Motor neuron (in vitro differentiated cells): ENCODE data around the gene SEC31A. TPM values are rescaled to one million over a fixed set of nuclear protein-coding genes. Genes with fewer than 3 reads are reported as not detected.
"Not testable (repeated sequence)": the region's sequence is repeated elsewhere in the genome, so short reads cannot be mapped to it uniquely, and the experiment has no call there.

Experiments used
- ATAC-seq, 8 experiments: fragments of 200-7000 bp; cut with Tn5 transposase; replicated peaks in 6 of 8; 2 replicates each; pipeline ENCODE4 v1.8.0; 2021; ENCODE audit warnings: mild to moderate bottlenecking in 8 of 8, moderate library complexity in 8 of 8
- H3K27ac ChIP-seq, 2 donors: fragments of 250-450 bp; sonication (Bioruptor Pico); 2 replicates each; pipeline ENCODE4 v1.9.0; 2021; ENCODE audit warnings: antibody characterized with exemption in 2 of 2, mild to moderate bottlenecking in 2 of 2, moderate library complexity in 1 of 2
- H3K4me1 ChIP-seq, 2 donors: fragments of 250-450 bp; sonication (Bioruptor Pico); replicated peaks in 1 of 2; 2 replicates each; pipeline ENCODE4 v1.6.1; 2021; ENCODE audit warnings: antibody characterized with exemption in 2 of 2, mild to moderate bottlenecking in 2 of 2, moderate library complexity in 1 of 2
- H3K4me3 ChIP-seq, 5 donors: fragments of 250-450 bp; sonication (Bioruptor Pico); 2 replicates each; pipeline ENCODE4 v1.9.0; 2021; ENCODE audit warnings: antibody characterized with exemption in 5 of 5, mild to moderate bottlenecking in 5 of 5, moderate library complexity in 4 of 5
- WGBS, 10 experiments: fragments of 450-650 bp; shearing (Covaris generic); methylation state at CpG; one replicate each; pipeline ENCODE4 v1.0.0; 2022; 5-methylcytosine and 5-hydroxymethylcytosine counted together
- in situ Hi-C, 9 experiments: fragments of 400-800 bp; cut with MboI; loops; one replicate each; pipeline ENCODE4 v1.15.0; 2021; ENCODE audit warnings: low sequenced_read_pairs in 9 of 9, low pct_unique_long_range_greater_than_20kb in 2 of 9; ENCODE audit not compliant: unreplicated experiment in 9 of 9
- total RNA-seq, 8 experiments: library from RNA; unstranded; fragments of 300-600 nt; gene quantifications; 2 replicates each; pipeline versions ENCODE4 v1.2.3 to v1.2.4, GENCODE V29; 2022

SEC31A gene, protein sequence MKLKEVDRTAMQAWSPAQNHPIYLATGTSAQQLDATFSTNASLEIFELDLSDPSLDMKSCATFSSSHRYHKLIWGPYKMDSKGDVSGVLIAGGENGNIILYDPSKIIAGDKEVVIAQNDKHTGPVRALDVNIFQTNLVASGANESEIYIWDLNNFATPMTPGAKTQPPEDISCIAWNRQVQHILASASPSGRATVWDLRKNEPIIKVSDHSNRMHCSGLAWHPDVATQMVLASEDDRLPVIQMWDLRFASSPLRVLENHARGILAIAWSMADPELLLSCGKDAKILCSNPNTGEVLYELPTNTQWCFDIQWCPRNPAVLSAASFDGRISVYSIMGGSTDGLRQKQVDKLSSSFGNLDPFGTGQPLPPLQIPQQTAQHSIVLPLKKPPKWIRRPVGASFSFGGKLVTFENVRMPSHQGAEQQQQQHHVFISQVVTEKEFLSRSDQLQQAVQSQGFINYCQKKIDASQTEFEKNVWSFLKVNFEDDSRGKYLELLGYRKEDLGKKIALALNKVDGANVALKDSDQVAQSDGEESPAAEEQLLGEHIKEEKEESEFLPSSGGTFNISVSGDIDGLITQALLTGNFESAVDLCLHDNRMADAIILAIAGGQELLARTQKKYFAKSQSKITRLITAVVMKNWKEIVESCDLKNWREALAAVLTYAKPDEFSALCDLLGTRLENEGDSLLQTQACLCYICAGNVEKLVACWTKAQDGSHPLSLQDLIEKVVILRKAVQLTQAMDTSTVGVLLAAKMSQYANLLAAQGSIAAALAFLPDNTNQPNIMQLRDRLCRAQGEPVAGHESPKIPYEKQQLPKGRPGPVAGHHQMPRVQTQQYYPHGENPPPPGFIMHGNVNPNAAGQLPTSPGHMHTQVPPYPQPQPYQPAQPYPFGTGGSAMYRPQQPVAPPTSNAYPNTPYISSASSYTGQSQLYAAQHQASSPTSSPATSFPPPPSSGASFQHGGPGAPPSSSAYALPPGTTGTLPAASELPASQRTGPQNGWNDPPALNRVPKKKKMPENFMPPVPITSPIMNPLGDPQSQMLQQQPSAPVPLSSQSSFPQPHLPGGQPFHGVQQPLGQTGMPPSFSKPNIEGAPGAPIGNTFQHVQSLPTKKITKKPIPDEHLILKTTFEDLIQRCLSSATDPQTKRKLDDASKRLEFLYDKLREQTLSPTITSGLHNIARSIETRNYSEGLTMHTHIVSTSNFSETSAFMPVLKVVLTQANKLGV
- total RNA-seq = 100 to 1,000 TPM; 119 to 474 (median 230) TPM

DNA sequence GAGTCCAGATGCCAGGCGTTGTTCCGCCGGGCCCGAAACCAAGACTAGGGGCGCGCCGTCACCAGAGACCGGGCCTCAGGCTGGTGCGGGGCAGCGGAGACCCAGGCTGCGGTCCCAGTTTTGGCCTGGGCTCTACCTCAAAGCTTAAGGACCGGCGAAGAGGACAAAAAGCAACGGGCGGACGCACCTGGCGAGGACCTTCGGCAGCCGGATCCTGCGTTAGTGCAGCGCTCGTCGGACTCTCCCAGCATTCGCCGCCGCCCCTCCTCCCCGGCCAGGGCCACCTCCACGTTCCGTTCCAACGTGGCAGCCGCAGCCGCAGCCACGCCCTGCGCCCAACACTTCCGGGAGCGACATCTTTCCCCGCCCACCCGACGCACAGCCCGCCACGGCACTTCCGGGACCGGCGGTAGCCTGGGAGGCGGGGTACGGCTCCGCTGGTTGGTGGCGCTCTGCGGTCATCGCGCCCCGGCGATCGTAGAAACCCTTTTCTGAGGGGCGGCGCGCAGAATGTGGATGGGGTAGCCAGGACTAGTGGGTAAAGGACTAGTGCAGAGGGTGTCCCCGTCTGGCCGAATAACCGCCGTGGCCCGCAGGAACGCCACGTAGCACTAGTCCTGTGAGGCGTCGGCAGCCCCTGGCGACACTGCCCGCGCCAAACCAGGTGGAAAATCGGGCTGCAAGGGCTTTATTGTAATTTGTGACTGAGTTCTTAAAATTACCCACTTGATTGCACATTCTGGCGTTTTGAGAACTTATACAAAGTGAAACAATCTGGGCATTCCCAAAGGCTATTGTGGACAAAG lies at the start of gene SEC31A:
Gene SEC31A (minus strand): TSS at position 253 of the 806 bp plus-strand sequence. CDS start 9,217 bp downstream, outside the sequence.
- WGBS, 10 experiments = 0 to 14% (median 1%) methylated on average over 1 to 10 of the region's 71 CpGs; no CpG with 5 or more reads in 2 of the 10 experiments
- peak within 1 kb of the TSS; percentile 98 to 100 for H3K27ac ChIP-seq
- peak within 1 kb of the TSS; percentile 63 to 89 (median 83) for H3K4me3 ChIP-seq
- in situ Hi-C loops = loop anchor here in 1 of 9 experiments (25.0 kb wide), 1 partner anchor 371 kb away; no protein-coding TSS in a partner anchor
- ATAC-seq = peak; percentile 81 to 95 (median 93)
- H3K4me1 ChIP-seq = peaks cover 1 to 6% of the 10 kb centered on the region in 2 donors

- ATAC-seq = no peak
- WGBS, 10 experiments = 80 to 100% (median 90%) methylated on average over 1 of the region's 2 CpGs; no CpG with 5 or more reads in 6 of the 10 experiments
- no peak overlapping the region for H3K4me3 ChIP-seq
- H3K4me1 ChIP-seq = no peaks in the 10 kb centered on the region
- H3K27ac ChIP-seq = no peak overlapping the region
- in situ Hi-C loops = no loop called here
Measured at GRCh38 chr4:82939414-82939813, 48.5 kb upstream of the SEC31A start.

DNA sequence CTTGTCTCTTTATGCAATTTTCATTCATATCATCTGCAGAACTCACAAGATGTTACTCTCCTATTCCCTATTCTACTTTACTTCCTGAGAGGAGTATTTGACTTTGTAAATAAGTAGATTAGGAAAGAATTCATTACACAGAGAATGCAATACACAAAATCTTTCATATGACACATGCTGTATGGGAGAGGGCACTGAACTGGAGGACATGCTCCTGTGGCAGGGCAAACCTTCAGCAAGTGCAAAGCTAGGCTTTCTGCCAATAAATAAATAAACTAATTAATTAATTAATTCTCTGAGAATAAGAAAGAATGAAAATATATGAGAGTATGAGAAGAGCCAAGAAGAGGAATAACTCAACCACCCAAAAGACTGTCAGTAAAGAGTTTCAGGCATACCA lies 43.5 kb upstream of the SEC31A start:
- ATAC-seq = no peak
- in situ Hi-C loops = no loop called here
- Histone ChIP-seq H3K4me1 (no peaks in the 10 kb centered on the region), H3K27ac (no peak overlapping the region), H3K4me3 (no peak overlapping the region)

DNA sequence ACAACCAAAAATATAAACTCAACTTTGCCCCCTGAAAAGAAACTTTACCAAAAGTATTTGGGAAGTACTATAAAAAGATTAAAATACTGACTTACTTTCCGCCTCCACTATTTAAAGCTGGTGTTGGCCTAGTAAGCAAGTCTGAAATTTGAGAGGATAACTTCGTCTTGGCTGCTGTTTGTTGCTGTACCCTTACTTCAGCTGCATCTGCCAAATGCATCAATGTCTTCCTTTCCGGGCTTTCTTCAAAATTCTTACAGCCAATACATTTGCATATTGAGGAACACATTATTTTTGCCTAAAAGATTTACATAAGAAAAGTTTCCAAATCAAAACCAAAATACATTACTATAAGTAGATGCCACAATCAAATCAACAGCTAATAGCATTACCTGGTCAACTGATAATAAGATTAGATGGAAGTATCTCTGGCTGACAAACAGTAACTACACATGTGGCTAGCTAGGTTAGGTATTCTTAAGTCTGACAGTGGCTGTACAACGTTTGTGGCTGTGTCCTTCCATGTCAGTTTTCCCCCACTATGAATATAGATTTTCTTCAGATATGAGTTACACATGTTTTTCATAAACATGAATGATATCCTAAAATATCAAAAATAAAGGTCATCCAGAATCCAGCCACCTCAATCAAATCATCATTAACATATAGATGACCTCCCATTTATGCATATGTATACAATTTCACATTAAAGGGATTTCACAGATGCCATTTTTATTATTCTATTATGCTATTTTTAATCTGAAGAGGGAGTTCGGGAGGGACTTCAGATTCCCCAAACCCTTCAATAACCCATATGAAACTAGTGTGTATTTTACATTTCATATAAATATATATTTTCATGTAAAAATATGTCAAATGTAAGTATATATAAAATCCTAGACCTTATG lies 40.1 kb upstream of the SEC31A start:
- ATAC-seq = peak in 3 of 8 experiments; percentile 52 to 73 (median 56)
- H3K4me1 ChIP-seq = no peaks in the 10 kb centered on the region
- 3 to 100% (median 70%) methylated on average over 1 to 5 of the region's 5 CpGs for WGBS, 10 experiments
- H3K27ac ChIP-seq = no peak overlapping the region
- H3K4me3 ChIP-seq = no peak overlapping the region
- in situ Hi-C loops = no loop called here

- Histone ChIP-seq H3K4me1 (peaks cover 0 to 5% of the 10 kb centered on the region in 2 donors), H3K4me3 (no peak overlapping the region), H3K27ac (no peak overlapping the region)
- ATAC-seq = no peak
- in situ Hi-C loops = no loop called here
Measured at GRCh38 chr4:82921795-82922194, 30.8 kb upstream of the SEC31A start.

DNA sequence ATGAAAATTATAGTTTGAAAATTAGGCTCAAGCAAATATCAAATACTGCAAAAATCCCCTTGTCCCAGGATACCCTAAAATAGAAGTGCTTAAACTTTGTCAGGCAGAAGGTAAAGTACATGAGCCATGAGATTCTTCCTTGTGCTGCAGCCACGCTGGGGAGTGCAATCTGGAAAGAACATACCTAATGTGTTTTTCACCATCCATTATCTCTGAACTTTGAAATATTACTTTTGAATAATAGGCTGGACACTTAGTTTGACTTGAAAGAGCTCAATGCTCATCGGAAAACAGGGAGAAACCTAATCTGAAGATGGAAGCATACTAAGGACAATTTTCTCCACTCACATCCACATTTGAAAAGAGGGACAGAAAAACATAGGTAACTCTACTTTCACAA lies 28.4 kb upstream of the SEC31A start:
- peaks cover 0 to 5% of the 10 kb centered on the region in 2 donors for H3K4me1 ChIP-seq
- no peak overlapping the region for H3K27ac ChIP-seq
- 28 to 89% (median 68%) methylated on average over 1 to 2 of the region's 2 CpGs for WGBS, 10 experiments
- H3K4me3 ChIP-seq = no peak overlapping the region
- peak in 1 of 8 experiments; percentile 11 for ATAC-seq
- in situ Hi-C loops = no loop called here

DNA sequence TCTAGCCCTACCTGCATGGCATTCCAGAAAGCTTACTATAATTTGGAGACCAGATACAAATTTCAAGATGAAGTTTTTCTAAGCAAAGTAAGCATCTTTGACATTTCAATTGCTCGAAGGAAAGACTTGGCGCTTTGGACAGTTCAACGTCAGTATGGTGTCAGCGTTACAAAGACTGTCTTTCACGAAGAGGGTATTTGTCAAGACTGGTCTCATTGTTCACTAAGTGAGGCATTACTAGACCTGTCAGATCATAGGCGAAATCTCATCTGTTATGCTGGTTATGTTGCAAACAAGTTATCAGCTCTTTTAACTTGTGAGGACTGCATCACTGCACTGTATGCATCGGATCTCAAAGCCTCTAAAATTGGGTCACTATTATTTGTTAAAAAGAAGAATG lies 27.1 kb upstream of the SEC31A start:
- Histone ChIP-seq H3K4me3 (no peak overlapping the region), H3K4me1 (peaks cover 0 to 5% of the 10 kb centered on the region in 2 donors), H3K27ac (no peak overlapping the region)
- no peak for ATAC-seq
- in situ Hi-C loops = no loop called here
- 64 to 96% (median 83%) methylated on average over 1 to 7 of the region's 7 CpGs; no CpG with 5 or more reads in 1 of the 10 experiments for WGBS, 10 experiments

DNA sequence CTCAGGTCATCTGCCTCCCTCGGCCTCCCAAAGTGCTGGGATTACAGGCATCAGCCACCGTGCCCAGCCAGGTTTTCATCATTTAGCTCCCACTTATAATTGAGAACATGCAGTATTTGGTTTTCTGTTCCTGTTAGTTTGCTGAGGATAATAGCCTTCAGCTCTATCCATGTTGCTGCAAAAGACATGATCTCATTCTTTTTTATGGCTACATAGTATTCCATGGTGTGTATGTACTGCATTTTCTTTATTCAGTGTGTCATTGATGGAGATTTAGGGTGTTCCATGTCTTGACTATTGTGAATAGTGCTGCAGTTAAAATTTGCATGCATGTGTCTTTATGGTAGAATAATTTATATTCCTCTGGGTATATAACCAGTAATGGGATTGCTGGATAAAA lies 23.0 kb upstream of the SEC31A start:
- in situ Hi-C loops, H3K4me3 ChIP-seq, H3K27ac ChIP-seq, ATAC-seq, H3K4me1 ChIP-seq: not testable (repeated sequence)
- WGBS, 10 experiments = 60 to 100% (median 100%) methylated on average over 1 to 2 of the region's 2 CpGs; no CpG with 5 or more reads in 5 of the 10 experiments

DNA sequence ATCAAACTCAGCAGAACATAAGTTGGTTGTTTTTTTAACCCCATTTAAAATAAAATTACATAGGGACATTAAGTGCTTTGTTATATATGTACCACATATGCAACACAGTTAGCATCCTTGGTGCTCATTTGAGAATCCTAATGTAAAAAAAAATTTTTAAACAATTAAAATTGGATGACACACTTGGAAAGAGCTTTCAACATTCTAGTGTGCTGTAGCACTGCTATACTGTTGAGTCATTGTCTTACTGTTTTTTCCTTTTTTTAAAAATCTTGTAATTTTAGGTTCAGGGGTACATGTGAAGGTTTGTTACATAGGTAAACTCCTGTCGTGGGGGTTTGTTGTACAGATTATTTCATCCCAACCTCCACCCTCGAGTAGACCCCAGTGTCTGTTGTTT lies 22.4 kb upstream of the SEC31A start:
- in situ Hi-C loops = no loop called here
- peaks cover 0 to 2% of the 10 kb centered on the region in 2 donors for H3K4me1 ChIP-seq
- WGBS, 10 experiments = 0 to 50% (median 48%) methylated on average over 1 to 2 of the region's 2 CpGs
- H3K4me3 ChIP-seq = no peak overlapping the region
- peak in 2 of 8 experiments; percentile 23 to 38 for ATAC-seq
- H3K27ac ChIP-seq = no peak overlapping the region

DNA sequence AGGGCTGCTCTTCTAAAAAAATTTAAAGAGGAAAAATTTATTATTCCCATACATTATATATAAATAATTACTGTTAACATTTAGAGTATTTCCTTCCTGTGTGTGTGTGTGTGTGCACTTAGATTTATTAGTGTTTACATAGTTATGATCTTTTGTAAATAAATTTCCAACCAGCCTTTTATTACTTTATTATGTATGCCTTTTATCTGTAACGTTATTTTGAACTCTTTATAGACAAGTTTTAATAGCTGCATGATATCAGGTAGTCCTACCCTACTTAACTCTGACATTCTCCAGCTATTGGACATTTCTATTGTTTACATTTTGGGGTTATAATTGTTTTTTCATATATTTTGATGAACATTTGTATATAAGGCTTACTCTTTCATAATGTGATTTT lies 18.4 kb upstream of the SEC31A start:
- in situ Hi-C loops = no loop called here
- Histone ChIP-seq H3K4me1 (no peaks in the 10 kb centered on the region), H3K27ac (no peak overlapping the region), H3K4me3 (no peak overlapping the region)
- no peak for ATAC-seq
- 35 to 100% (median 95%) methylated on average over 1 of the region's 1 CpG; no CpG with 5 or more reads in 2 of the 10 experiments for WGBS, 10 experiments

- ATAC-seq = no peak
- in situ Hi-C loops = no loop called here
- H3K4me1 ChIP-seq = peaks cover 2% of the 10 kb centered on the region in 2 donors
- H3K4me3 ChIP-seq = no peak overlapping the region
- no peak overlapping the region for H3K27ac ChIP-seq
- WGBS, 10 experiments = 79 to 100% (median 90%) methylated on average over 1 to 3 of the region's 3 CpGs
Measured at GRCh38 chr4:82906469-82906868, 15.5 kb upstream of the SEC31A start.
